Pancreas (tissue), 10 donors: ENCODE data around the gene TEDC2. TPM values are rescaled to one million over a fixed set of nuclear protein-coding genes. Genes with fewer than 3 reads are reported as not detected.
A peak's percentile ranks its signal among the peaks of the same experiment; 100 is the strongest.

ENCODE experiments used
- ATAC-seq, 4 donors: fragments of 200-7000 bp; cut with Tn5 transposase; one replicate each; pipeline versions ENCODE4 v1.8.0 to v1.9.1; 2020; ENCODE audit warnings: mild to moderate bottlenecking in 4 of 4, moderate library complexity in 4 of 4
- DNase-seq, 6 donors: peaks; one replicate each; pipeline ENCODE4 v3.0.0-alpha.2; 2020
- FAIRE-seq: peaks from 2 replicates; lab custom pipeline; 2012; peaks lifted over from hg19 to GRCh38; lab: Jason Lieb, UNC
- H3K27ac ChIP-seq, 4 donors: fragments of 200-600 bp; sonication (generic); 1 replicate in 3 of 4; 2 replicates in 1 of 4; pipeline versions ENCODE4 v1.5.0 to v1.8.0; 2020
- H3K27me3 ChIP-seq, 4 donors: fragments of 200-600 bp; one replicate each; pipeline ENCODE4 v1.8.0; 2021
- H3K36me3 ChIP-seq, 3 donors: fragments of 200-600 bp; sonication (generic) in 1 of 3; one replicate each; pipeline versions ENCODE4 v1.5.0 to v1.8.0; 2020 to 2021
- H3K4me1 ChIP-seq, 3 donors: fragments of 200-600 bp; one replicate each; pipeline ENCODE4 v1.8.0; 2021
- H3K4me3 ChIP-seq, 4 donors: fragments of 200-600 bp; sonication (generic) in 2 of 4; one replicate each; pipeline versions ENCODE4 v1.5.0 to v1.8.0; 2020 to 2021
- H3K9me3 ChIP-seq, 4 donors: fragments of 200-600 bp; one replicate each; pipeline ENCODE4 v1.8.0; 2021
- WGBS, 2 donors: extraction: QIAGEN DNeasy Blood & Tissue Kit; methylation state at CpG; one replicate each; pipeline ENCODE4 v1.1.7; 2013; 5-methylcytosine and 5-hydroxymethylcytosine counted together
- intact Hi-C, 3 donors: fragments of 100-400 bp; cut with DNase I; formaldehyde crosslinking; loops; one replicate each; pipeline versions ENCODE4 v1.11.1 to v1.14.2; 2022
- polyA plus RNA-seq, 2 donors: library from polyadenylated mRNA; stranded (reverse); fragments of 200-250 nt; gene quantifications; one replicate each; pipeline ENCODE4 v1.2.3, GENCODE V29; 2013
- total RNA-seq, 6 donors: library from RNA; stranded (reverse); fragmentation: NEBNext Ultra II Directional in 4 of 6; extraction: Animal tissue kit (Norgen Biotek cat#: 25700) in 4 of 6; gene quantifications; one replicate each; pipeline versions ENCODE4 v1.2.1 to v1.2.4, GENCODE V29; 2021 to 2023
- TF ChIP-seq, protein P1 (sequence below), 4 donors: fragments of 200-600 bp; sonication (generic) in 3 of 4; IDR thresholded peaks; one replicate each; pipeline versions ENCODE4 v1.5.0 to v1.8.0; 2021; ENCODE audit warnings: antibody characterized with exemption in 4 of 4
- donor health status: healthy with polysubstance abuse.
- donor health status: DM: no; HTN: no; CAD: no; lungs with moderate emphysema.
- donor health status: DM: no; HTN: no; CAD: no.
- donor health status: control.
- donor health status: control.
- donor health status: Bipolar disorder and iron deficiency.
- donor health status: DM: yes; HTN: yes; CAD: no.
- donor health status: DM: no; HTN: no; CAD: no.
- donor health status: DM: no; HTN: no; CAD: no.
- donor health status: DM: yes; HTN: yes; CAD: no.

Gene TEDC2
- total and polyA plus RNA-seq, 8 donors: 0.16 to 1.4 (median 0.81) TPM; not detected in 1

DNA sequence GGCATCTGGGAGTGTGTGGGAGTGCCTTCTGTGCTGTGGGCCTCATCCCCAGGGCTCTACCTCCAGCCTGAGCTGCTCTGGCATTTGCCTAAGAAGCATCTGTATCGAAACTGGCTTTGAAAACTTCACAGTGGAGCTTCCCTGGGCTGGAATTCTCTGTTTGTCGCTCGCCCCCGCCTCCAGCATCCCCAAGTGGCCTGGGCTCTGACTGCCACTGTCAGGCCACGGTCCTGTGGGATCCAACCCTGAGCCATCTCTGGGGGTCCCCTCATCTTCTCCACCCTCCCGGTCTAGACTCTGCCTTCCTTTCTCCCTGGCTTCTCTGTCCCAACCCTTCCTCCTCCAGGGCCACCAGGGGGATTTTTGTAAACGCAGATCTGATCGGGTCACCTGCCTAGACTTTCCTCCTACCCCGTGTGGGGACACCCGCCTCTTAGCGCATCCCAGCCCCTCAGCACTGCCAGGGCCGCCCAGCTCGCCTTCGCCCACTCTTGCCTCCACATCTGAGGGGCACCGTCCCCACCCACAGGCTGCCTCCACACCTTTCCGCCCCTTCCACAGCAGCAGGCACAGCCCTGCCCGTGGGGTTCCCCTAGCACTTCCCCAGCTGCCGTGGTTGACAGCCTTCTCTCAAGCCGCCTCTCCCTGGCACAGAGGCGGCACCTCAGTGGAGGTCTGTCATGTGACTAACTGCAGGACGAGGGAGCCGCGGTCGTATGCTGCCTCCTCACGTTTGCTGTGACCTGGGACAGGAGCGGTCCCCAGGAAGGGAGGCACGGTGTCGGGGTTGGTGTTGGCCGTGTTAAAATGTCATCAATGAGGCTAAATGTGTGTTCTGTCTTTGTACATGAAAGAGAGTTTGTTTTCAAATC is 27.0 kb downstream of the TEDC2 start:
- Histone ChIP-seq H3K27me3 (no peaks in the 10 kb centered on the region), H3K4me3 (no peak overlapping the region), H3K36me3 (peaks cover 0 to 7% (median 0%) of the 10 kb centered on the region in 3 donors), H3K9me3 (no peaks in the 10 kb centered on the region), H3K4me1 (peaks cover 6 to 14% (median 9%) of the 10 kb centered on the region in 3 donors), H3K27ac (peak overlapping the region in 2 of 4 donors; percentile 19 to 58)
- ATAC-seq (peak in 3 of 4 donors; percentile 66 to 71 (median 70)), FAIRE-seq (no peak), DNase-seq (peak in 5 of 6 donors; percentile 53 to 86 (median 60))
- intact Hi-C loops: no loop called here
- 50 to 52% methylated on average over 29 of the region's 29 CpGs for WGBS, 2 donors
- TF ChIP-seq, protein P1, sequence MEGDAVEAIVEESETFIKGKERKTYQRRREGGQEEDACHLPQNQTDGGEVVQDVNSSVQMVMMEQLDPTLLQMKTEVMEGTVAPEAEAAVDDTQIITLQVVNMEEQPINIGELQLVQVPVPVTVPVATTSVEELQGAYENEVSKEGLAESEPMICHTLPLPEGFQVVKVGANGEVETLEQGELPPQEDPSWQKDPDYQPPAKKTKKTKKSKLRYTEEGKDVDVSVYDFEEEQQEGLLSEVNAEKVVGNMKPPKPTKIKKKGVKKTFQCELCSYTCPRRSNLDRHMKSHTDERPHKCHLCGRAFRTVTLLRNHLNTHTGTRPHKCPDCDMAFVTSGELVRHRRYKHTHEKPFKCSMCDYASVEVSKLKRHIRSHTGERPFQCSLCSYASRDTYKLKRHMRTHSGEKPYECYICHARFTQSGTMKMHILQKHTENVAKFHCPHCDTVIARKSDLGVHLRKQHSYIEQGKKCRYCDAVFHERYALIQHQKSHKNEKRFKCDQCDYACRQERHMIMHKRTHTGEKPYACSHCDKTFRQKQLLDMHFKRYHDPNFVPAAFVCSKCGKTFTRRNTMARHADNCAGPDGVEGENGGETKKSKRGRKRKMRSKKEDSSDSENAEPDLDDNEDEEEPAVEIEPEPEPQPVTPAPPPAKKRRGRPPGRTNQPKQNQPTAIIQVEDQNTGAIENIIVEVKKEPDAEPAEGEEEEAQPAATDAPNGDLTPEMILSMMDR (IDR thresholded peaks at IDR 0.05): no peak

DNA sequence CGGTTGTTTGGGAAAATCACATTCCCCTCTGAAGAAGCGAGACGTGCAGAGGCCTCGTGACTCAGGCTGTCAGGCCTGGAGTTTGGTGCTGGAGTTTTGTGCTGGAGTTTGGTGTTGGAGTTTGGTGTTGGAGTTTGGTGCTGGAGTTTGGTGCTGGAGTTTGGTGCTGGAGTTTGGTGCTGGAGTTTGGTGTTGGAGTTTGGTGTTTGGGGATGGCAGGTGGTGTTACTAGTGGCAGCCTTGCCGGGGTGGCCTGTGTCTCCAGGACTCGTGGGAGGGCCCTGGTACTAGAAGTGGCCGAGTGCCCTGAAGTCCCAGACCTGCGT is 27.6 kb downstream of the TEDC2 start:
- Histone ChIP-seq H3K4me3 (no peak overlapping the region), H3K9me3 (no peaks in the 10 kb centered on the region), H3K36me3 (peaks cover 0 to 7% (median 0%) of the 10 kb centered on the region in 3 donors), H3K27me3 (no peaks in the 10 kb centered on the region), H3K27ac (peak overlapping the region in 1 of 4 donors; percentile 19), H3K4me1 (peaks cover under 1 to 8% (median 8%) of the 10 kb centered on the region in 3 donors)
- 62 to 68% methylated on average over 8 of the region's 8 CpGs for WGBS, 2 donors
- no peak for DNase-seq
- TF ChIP-seq, protein P1 (IDR thresholded peaks at IDR 0.05): no peak
- FAIRE-seq: no peak
- ATAC-seq: no peak
- intact Hi-C loops: no loop called here

DNA sequence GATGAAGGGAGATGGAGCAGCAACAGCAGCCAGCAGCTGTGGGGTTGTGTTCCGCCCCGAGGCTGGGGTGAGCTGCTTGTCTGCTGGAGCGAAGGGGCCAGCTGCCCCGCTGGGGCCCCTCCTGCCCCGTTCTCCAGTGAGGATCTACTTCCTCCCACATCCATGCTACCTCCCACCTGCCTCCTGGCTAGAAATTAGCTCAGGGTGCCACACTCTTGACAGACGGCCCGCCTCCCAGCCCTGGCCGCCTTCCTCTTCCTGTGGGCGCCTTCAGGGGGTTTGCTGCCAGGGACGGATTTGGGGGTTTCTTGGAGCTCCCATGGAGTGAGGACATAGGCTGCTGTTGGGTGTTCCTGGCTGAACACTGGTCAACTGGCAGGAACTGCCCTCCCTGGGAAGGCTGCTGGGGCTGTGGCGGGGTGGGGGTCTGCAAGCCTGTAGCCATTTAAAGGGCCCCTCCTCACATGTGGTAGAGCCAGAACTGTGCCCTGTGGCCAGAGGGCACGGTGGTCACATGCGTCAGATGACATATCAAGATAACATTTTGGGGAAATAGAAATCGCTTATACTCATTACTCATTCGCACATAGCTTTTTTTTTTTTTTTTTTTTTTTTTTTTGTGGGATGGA is 28.1 kb downstream of the TEDC2 start:
- Histone ChIP-seq H3K4me1 (peaks cover 0 to 5% (median 3%) of the 10 kb centered on the region in 3 donors), H3K9me3 (no peaks in the 10 kb centered on the region), H3K27ac (no peak overlapping the region), H3K36me3 (peaks cover 0 to 7% (median 0%) of the 10 kb centered on the region in 3 donors), H3K27me3 (no peaks in the 10 kb centered on the region), H3K4me3 (no peak overlapping the region)
- ATAC-seq (no peak), DNase-seq (peak in 1 of 6 donors; percentile 60), FAIRE-seq (no peak)
- WGBS, 2 donors: 83 to 86% methylated on average over 15 of the region's 15 CpGs
- intact Hi-C loops: no loop called here
- TF ChIP-seq, protein P1 (IDR thresholded peaks at IDR 0.05): no peak

DNA sequence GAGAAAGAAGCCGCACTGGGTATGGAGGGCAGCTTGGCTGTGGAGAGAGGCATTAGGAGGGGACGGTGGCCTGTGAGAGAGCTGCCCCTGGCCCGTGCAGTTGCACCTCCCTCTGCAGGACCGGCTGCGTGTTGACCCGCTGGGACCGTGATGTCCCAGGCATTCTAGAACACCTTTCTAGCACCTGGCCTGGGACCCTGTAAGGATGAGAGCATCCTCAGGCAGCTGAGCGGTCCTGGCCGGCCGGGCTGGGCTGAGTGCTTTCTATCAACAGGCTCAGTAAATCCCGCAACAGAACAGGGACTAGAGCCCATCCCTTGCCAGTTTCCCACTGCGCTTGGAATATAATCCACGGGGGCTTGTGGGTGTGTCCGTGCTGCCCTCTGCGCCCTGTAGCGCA is 29.7 kb downstream of the TEDC2 start:
- intact Hi-C loops: no loop called here

More for the DNA sequence above, 29.7 kb downstream of the TEDC2 start:
- 91 to 95% methylated on average over 16 of the region's 16 CpGs for WGBS, 2 donors
- Histone ChIP-seq H3K27ac (no peak overlapping the region), H3K4me3 (no peak overlapping the region), H3K9me3 (no peaks in the 10 kb centered on the region), H3K36me3 (peaks cover 0 to 7% (median 0%) of the 10 kb centered on the region in 3 donors), H3K27me3 (no peaks in the 10 kb centered on the region), H3K4me1 (no peaks in the 10 kb centered on the region)
- no peak for ATAC-seq
- TF ChIP-seq, protein P1 (IDR thresholded peaks at IDR 0.05): no peak
- no peak for FAIRE-seq
- DNase-seq: peak in 1 of 6 donors; percentile 42
